Measurements from ENCODE around the gene LTBP2. TPM values are rescaled to one million over a fixed set of nuclear protein-coding genes. Genes with fewer than 3 reads are reported as not detected.

LTBP2 gene
- total RNA-seq, 2 experiments from 2014 or later: 0.04 to 0.05 TPM

DNA sequence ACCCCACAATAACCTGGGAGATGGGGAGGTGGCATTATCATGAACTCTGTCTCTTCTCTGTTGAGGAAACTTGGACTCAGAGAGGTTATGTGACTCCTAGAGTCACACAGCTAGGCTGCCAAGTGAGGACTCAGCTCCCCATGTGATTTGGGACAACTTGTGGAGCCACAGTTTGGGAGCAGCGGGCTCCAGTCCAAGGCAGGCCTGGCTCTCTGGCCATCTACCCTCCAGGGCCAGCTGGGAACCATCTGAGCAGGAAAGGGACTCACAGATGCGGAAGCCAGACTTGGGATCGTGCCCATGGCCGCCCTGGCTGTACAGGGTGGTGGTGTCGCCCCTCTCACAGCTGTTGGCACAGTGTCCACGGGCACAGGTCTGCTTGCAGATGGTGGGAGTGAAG, 59.4 kb downstream of the LTBP2 start:
- Mint-ChIP-seq H3K27me3 (no peaks in the 10 kb centered on the region), H3K9me3 (no peaks in the 10 kb centered on the region), H3K36me3 (ENCODE audit: low read depth) (no peaks in the 10 kb centered on the region), H3K27ac (no peak overlapping the region), H3K4me3 (no peak overlapping the region), H3K4me1 (ENCODE audit: low read depth) (peaks cover 3% of the 10 kb centered on the region)
- no peak for ATAC-seq
- intact Hi-C loops (cut with micrococcal nuclease): no loop called here
- ChIA-PET CTCF (no interaction called here), POLR2A (no interaction called here)
- TF ChIP-seq CTCF (IDR thresholded peaks at IDR 0.05): no peak
- DNase-seq: no peak

DNA sequence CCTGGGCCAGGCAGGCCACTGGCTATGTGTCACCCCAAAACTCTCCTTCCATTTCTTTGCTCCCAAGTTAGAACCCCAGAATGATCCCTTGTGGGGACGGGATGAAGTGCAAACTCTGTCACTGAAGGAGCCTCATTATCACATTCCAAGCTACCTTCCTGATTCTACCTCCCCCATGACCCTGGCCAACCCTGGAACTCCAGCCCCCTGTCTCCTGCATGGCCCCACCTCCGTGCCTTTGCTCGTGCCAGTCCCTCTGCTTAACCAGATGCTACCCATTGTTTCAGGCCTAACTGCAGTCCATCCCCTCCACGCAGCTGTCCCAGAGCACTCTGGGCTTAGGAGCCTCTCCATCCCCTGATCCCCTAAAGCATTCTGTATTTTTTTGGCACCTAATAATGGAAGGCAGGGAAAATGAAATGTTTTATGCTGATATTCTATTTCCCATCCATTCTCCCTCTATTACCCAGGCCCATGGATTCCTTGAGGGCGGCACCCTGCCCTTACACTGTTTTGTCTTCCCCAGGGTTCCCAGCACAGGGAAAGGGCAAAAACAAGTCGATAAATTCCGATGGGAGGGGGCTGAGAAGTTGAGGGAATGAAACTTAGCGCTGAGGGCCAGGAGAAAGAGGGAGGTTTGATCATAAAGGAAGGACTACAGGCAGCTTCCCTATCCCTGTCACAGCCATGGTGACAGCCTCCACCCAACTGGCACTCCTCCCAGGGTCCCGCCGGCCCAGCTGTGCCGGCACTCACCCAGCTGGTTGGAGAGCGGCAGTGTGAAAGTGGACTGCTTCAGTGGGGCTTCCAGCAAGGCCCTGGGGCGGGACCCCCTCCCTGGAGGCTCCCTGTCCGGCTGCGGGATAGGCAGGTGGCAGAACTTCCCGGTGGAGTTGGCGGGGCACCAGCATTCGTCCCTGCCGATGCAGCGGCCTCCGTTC, 60.3 kb downstream of the LTBP2 start:
- Mint-ChIP-seq H3K27ac (no peak overlapping the region), H3K9me3 (no peaks in the 10 kb centered on the region), H3K4me3 (no peak overlapping the region), H3K4me1 (ENCODE audit: low read depth) (peaks cover 3% of the 10 kb centered on the region), H3K36me3 (ENCODE audit: low read depth) (no peaks in the 10 kb centered on the region), H3K27me3 (no peaks in the 10 kb centered on the region)
- TF ChIP-seq CTCF (IDR thresholded peaks at IDR 0.05): no peak
- intact Hi-C loops (cut with micrococcal nuclease): no loop called here
- CTCF ChIA-PET: no interaction called here
- ATAC-seq: no peak
- no peak for DNase-seq
- POLR2A ChIA-PET: no interaction called here

DNA sequence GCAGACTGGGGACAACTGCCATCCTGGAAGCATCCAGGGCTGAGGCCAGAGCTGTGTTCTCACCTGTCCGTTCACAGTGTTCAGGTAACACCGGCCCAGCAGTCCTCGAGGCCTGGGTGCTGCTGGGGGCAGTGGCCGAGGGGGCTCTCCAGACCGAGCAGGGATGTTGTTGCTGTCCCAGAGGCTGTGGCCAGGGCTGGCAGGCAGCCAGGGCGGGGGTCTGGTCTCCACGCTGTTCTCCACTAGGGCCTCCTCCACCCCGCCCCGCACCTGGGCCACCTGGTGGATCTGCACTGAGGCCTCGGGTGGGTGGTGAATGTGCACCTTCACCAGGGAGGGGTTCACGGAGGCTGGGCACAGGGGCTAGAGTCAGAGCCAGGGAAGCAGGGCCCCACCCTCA, 61.0 kb downstream of the LTBP2 start:
- intact Hi-C loops (cut with micrococcal nuclease): no loop called here
- POLR2A ChIA-PET: no interaction called here

GRCh38 chr14:74550071-74550470, 62.0 kb downstream of the LTBP2 start:
- no peak for DNase-seq
- Mint-ChIP-seq H3K36me3 (ENCODE audit: low read depth) (no peaks in the 10 kb centered on the region), H3K9me3 (no peaks in the 10 kb centered on the region), H3K27ac (no peak overlapping the region), H3K27me3 (no peaks in the 10 kb centered on the region), H3K4me3 (no peak overlapping the region), H3K4me1 (ENCODE audit: low read depth) (peaks cover 3% of the 10 kb centered on the region)
- ChIA-PET POLR2A (no interaction called here), CTCF (no interaction called here)
- ATAC-seq: no peak
- no peak for TF ChIP-seq CTCF (IDR thresholded peaks at IDR 0.05)
- intact Hi-C loops (cut with micrococcal nuclease): no loop called here

More for the DNA sequence above, 61.0 kb downstream of the LTBP2 start:
- no peak for DNase-seq
- H3K9me3 Mint-ChIP-seq: no peaks in the 10 kb centered on the region
- H3K27ac Mint-ChIP-seq: no peak overlapping the region
- no peak for ATAC-seq
- no peaks in the 10 kb centered on the region for H3K36me3 Mint-ChIP-seq (ENCODE audit: low read depth)
- H3K4me1 Mint-ChIP-seq (ENCODE audit: low read depth): peaks cover 3% of the 10 kb centered on the region
- no peaks in the 10 kb centered on the region for H3K27me3 Mint-ChIP-seq
- no peak overlapping the region for H3K4me3 Mint-ChIP-seq
- CTCF ChIA-PET: no interaction called here
- no peak for TF ChIP-seq CTCF (IDR thresholded peaks at IDR 0.05)

DNA sequence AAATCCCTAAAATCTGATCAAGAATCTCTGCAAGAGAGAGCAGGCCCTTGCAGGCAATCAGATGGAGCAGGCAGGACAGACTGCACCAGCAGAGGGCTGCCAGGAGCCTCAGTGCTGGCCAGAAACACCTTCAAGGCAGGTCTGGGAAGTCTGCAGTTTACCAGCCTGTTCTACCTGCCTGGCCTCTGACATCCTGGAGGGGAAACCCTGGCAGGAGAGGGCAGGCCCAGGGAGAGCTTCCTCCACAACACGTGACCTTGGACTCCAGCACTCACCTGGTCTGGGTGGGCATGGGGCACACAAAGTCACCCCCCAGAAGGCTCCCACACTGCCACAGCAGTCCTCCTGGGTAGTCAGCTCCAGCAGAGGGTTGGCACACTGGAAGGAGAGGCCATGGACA, 62.4 kb downstream of the LTBP2 start:
- DNase-seq (peak; percentile 13), ATAC-seq (no peak)
- Mint-ChIP-seq H3K27ac (no peak overlapping the region), H3K27me3 (no peaks in the 10 kb centered on the region), H3K36me3 (ENCODE audit: low read depth) (no peaks in the 10 kb centered on the region), H3K4me1 (ENCODE audit: low read depth) (peaks cover 3% of the 10 kb centered on the region), H3K4me3 (no peak overlapping the region), H3K9me3 (no peaks in the 10 kb centered on the region)
- no peak for TF ChIP-seq CTCF (IDR thresholded peaks at IDR 0.05)
- ChIA-PET CTCF (no interaction called here), POLR2A (no interaction called here)
- intact Hi-C loops (cut with micrococcal nuclease): no loop called here
